GM19395 (cell line): ENCODE measurements around the gene RTL1.

Experiments used
- ATAC-seq: cut with Tn5 transposase; IDR thresholded peaks from one replicate; pipeline ENCODE4 v1.9.1; 2021; ENCODE audit warnings: mild to moderate bottlenecking, moderate library complexity; ENCODE audit not compliant: unreplicated experiment

Gene RTL1

DNA sequence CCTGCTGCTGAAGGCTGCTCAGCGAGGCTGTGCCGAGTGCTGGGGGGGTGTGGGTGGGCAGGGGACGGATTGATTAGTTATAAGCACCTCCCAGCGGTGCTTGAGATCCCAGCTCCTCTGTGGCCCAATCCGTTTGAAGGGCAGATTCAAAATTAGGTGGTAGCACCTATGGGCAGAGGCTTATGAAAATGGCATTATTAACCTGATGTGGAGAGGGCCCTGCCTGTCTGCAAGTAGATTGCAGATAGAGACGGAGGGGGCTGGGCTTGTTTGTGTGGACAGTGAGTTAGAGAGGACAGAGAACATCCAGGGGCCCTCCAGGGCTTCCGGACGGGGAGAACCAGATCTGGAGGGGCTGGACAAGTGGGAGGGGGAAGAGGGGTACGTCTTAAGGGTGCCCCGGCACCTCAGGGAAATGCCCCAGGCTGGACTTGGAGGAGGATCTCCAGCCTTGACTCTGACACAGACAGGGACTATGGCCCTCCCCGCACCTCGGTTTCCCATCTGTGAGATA, at the start of gene RTL1:
Gene RTL1, minus strand, starts transcription at position 51 of the 514 bp plus-strand sequence. CDS start 18,934 bp downstream, outside the sequence.
- no peak for ATAC-seq

DNA sequence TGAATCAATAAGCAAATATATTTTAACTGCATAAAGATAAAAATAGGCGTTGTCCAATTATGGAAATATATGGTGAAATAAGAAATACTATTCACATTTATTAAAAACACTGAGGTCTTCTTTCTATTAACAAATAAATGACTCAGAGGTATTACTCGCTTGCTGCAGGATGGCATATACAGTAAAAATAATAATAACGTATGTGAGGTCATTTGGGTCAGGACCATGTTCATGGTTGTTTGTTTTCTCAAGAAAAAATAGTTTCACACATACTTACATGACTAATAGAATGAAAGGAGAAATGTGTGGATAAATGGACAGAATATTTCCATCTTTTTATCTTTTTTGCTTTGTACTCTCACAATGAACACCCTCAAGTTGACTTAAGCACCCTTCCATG, 46.5 kb upstream of the RTL1 start:
- no peak for ATAC-seq

DNA sequence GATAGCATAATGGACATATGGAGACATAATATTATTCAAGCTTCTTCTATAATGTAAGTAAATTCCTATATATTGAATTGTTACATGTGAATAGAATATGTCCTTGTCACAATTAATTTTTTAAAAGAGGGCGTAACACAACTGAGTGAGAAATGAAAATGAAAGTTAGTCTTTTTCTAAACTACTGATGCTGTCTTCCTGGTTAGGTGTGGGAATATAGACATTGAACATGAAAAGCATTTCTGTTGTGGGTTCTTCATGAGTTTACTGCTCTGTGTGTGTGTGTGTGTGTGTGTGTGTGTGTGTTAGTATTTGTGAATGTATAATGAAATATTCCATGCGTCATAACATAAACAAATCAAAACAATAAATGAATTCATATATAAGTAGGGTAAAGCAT, 40.5 kb upstream of the RTL1 start:
- no peak for ATAC-seq

DNA sequence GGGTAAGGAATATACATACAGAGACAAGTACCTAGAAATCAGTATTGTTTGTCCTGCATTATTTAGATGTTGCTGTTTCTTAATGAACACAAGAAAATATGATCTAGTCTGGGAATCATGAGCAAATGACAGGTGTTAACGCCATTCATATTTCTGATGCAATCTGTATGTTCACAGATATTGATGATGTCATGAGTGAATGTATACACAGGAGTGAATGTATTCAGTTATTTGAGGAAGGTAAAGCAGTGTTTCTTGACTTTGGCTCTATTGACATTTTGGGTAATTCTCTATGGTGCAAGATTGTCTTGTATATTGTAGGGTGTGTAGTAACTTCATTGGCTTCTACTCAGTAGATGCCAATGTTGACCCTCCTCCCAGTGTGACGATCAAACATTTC, 26.7 kb upstream of the RTL1 start:
- ATAC-seq = no peak

DNA sequence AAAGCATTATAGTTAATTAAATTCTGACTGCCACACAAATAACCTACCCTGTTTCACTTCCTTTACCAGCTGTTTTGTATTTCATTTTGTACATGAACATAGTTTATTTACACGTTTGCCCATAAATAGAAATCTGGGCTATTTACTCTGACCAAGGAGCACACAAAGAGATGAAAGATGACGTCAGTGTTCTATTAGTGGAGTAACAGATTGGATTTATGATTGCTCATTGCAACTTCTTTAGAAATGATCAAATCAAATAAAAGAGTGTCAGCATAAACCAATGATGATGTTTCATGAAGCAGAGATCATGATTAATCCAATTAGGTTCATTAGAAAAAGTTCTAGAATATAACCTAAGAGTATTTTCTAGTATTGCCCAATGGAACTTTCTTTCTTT, 12.0 kb upstream of the RTL1 start:
- ATAC-seq = no peak

DNA sequence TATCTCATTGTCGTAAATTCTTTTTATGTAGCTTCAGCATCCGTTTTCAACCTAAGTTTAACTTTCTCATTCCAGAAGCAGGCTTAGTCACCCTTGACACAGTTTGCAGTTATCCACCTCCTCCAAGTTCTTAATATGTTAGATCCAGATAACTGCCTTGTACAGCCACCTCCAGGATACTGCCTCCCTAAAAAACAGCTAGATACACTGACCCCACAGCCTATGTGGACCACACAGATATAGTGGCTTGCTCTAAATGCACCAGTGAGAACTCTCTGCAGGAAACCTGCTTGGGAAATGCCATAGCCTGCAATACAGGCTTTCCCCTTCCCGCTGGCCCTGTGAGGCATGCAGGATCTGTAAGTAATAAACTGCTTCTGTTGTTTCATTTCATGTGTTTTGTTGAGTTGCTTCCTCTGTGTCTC, 11.1 kb upstream of the RTL1 start:
- no peak for ATAC-seq

DNA sequence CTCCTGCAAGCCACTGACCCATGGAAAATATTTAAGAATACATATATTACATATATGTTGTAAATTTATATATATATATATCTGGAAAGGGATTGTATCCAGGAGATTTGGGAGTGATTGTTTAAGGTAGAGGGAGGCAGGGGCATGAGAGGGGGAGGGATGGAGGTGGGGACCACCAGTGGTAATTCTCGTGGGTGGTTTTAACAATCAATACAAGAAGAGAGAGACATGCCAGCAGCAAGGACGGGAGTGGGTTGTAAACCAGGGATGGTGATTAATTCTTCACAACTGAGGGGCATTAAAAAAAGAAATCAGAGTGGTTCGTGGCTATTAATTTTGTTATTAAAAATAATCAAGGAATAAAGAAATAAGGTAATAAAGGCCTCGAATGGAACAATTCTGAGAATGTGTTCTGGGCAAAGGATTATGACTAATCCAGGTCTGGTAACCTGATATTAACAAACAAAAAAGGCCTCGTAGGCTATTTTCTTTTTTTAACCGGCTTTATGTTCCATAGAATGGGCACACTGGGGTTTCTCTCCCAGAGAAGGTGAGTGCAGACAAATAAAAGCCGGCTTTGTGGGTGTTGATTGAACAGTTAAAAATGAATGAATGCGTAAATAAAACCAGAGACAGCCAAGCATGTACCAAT, 8.3 kb upstream of the RTL1 start:
- no peak for ATAC-seq

DNA sequence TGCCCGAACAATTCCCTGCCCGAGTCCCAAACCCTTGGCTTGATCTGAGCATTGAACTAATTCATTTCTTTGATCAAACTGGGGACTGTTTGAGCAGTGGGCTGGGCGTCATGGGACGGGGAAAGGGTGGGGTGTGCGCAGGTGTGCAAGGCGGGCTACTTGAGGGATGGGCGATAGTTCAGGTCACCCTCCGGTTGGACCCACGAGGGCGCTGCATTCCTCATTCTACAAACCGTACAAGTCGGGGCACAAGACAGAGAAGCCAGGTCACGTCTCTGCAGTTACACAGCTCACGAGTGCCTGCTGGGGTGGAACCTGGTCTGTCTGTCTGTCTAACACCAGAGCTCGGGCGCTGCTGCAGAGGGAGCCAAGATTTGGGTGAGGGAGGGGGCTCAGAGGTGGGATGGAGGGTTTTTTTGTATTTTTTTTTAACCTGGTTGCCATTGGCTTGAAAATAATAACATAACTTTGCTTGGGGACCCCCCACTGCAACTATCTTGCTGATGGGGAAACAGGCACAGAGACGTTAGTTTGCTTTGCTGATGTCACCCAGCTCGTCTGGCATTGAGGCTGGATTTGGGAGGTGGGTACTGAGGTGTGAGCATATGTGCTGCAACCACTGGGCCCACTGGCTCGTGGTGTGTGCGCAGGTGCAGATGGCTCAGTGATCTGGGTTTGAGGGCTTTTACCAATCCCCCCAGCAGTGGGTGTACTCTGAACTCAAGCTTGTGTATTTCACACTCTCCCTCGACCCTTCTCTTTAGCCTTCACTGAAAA, 7.6 kb upstream of the RTL1 start:
- ATAC-seq = no peak

DNA sequence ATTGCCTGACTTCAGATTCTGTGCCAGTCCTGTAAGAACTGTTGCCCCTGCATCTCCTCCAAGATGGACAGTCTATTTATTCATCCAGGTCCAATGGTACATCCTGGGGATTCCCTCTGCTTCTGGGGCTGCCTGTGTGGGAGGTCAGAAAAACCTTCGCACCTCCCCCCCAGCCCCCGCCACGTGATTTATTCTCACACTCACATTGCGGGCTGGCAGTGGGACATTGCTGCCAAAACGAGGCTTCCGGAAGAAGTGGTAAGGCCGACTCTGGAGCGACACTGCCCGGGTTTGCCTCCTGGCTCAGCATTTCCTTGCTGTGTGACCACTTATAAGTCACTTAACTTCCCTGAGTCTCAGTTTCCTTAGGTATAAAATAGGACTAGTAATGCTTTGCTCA, 5.9 kb upstream of the RTL1 start:
- no peak for ATAC-seq

DNA sequence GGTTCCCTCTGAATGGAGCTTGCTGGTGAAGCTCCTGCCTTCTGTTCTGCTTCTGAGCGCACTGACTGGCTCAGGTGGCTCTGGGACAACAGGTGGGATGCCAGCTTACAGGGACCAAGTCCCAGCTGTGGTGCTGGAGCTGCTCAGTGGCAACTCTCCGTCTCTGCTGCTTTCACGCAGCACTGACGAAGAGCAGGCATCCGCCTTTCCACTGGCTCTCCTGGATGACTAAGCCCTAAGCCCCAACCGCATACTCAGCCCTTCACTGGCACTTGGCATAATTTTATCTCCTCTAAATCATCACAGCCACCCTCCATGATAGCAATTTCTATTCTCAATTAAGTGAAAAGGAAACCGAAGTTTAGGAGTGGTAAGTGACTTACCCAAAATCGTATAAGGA, 3.7 kb upstream of the RTL1 start:
- ATAC-seq = no peak

DNA sequence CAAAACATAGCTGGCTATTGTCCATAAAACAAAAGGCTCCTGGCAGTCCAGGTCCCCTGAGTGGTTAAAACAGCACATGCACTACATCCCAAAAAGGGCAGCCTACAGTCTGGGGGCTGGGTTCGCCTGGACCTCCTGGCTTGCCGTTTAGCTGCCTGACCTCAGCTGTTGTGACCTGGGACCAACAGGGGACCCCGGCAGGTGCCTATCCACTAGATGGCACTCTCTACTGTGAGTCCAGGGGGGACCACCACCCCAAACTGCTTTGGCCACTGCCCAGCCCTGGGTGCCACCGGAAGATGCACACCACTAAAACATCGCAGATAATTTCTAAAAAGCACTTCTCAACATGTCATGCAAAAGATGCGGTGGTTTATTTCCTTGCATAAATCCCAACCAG, 2.9 kb upstream of the RTL1 start:
- ATAC-seq = no peak

DNA sequence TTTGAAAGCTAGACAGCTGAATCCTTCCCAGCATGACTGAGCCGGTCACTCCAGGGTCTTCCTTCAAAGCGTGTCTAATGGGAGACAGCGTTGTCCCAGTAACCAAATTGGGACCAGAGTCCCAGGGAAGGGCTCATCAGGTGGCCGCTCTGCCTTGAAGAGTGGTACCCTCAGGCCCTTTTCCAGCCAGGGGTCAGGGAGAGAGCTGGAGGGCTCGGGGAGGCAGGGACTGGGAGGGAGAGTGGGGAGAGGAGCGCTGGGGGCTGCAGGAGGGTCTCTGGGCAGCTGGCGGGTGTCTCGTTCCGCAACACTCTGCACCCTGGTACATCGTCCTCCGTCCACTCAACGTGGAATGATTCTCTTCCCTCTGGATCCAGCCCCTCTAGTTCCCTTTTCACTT, 1.6 kb upstream of the RTL1 start:
- ATAC-seq = no peak

DNA sequence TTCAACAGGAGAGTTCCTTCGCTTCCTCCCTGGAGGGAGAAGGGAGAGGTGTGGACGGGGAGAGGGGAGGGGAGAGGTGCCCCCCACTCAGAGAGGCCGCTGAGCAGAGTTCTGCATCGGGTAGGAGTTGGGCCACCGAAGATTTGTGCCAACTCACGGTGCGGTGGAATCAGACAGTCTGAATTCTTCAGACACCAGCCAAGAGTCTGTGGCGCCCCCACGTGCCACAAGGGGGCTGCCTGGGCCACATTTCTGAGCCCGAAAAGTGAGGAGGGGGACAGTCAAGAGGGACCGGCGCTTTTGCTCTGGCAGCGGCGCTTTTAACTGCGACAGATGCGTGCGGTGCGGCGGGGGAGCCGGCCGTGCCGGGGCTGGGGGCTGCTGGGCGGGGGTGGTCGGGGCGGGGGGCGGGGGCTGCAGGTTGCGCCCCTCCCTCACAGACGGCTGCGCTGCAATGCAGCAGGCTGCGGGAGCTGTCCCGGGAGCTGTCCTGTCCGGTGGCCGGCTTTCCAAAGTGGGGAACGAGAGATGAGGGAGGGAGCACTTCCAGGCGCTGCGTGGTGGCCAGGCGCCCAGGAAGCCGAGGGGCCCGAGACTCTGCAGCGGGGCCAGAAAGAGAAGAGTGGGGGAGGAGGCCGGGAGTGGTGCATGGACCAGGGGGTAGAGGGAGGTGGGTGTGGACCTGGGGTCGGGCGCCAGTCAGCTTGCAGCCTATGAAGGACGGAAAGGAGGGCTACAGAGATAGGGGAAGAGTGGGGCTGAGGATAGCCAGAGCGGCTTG, 975 bp upstream of the RTL1 start:
- no peak for ATAC-seq

DNA sequence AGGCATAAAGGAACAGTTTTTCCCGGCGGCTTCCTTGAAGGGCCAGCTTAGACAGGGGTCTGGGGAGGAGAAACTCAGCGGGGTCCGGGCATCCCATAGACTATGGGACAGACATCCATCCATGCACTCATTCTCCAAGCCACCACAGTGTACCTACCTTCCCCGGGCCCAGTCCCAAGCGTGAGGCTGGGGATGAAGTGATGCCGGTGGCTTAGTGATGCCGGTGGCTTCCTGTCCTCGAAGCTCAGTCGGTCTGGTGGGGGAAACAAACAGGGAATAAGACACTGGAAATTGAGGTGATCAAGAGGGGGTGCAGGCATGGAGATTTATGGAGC, 421 bp downstream of the RTL1 start:
- ATAC-seq = no peak

DNA sequence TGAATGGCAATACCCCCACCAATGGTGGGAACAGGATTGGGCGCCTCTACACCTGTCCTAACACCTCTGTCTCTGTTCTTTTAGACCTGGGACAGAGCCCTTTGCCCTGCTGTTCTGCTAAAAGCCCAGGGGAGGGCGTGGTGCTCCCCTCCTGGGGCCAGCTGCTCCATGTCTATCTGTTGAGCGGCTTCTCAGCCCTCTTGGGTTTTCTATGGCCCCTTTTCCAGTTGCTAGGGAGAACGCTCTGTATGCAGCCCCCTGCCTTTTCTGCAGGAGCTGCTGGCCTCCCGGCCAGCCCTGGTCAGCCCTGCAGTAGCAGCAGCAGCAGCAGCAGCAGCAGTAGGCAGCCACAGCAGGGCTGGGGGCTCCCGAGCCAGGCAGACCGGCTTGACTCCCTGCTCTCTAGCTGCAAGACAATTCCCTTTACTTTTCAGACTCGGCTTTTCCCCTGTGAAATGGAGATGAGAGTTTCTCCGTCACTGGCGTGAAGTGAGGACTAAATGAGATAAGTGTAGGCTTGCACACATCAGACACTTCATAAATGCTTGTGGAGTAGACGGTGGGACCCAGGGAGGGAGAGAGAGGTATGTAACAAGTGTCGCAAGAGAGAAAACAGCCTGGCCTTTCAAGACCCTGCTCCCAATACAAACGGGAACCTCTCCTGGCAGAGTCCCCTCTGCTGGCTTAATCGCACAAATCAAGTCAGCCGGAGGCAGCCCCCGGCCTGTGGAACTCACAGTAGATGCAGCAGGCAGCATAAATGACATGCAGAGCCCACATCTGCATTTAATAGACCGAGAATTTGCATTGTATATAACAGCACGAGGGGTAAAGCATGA, 1.0 kb downstream of the RTL1 start:
- ATAC-seq = no peak

DNA sequence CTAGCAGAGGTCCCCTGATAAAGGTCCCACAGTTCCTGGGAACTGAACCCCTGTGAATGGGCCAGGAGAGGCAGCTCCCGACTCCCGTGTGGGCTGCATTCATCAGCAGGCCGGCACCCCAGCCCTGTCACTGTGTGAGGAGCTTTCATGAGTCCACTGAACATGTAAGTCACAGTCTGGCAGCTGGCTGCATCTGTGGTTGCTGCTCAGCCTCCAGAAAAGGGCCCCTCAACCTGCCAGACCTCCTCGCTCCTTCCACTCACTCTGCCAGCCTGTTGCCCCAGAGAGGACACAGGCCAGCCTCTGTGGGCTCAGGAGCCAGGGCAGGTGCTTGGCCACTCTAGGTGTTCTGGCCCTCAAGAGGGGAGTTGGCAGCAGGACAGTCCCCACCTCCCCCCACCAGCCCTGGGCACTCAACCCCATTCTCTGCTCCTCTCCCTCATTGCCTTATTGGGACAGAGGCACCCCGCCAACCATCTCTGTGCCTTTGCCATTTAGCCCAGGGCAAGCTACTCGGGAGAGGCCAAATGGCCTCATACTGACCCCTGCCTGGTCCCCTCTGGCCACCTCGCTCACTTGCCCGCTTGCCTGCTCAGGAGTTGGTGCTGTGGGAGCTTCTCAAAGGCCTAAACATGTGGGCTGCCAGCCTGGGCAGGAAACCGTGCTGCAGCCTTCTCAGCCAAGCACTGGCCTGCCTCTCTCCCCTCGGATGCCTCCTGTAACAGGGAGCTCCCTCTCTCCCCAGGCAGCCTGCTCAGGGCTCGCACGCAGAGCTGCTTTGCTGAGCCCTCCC, 1.9 kb downstream of the RTL1 start:
- ATAC-seq = no peak

DNA sequence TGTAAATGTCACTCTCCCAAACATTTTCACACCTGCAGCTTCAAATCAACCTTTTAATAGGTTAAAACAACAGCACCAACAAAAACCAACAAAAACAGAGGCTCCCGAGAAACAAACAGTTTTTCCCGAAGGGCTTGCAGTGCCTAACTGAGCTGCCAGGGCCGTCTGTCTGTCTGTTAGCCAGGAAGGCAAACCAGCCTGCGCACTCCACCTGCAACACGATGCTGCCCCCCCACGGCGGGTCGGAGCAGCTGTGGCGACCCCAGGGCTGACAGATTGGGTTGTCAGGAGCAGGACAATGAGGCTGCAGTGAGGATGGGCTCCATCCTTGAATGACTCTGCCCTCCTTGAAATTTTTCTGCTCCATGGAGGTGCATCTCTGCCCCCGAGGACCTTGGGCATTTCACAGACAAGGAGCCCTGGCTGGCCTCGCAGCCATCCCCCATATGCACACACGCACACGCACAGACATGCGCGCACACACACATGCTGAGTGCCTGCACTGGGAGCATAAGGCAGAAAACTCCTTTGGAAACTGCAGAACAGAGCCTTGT, 2.6 kb downstream of the RTL1 start:
- no peak for ATAC-seq

DNA sequence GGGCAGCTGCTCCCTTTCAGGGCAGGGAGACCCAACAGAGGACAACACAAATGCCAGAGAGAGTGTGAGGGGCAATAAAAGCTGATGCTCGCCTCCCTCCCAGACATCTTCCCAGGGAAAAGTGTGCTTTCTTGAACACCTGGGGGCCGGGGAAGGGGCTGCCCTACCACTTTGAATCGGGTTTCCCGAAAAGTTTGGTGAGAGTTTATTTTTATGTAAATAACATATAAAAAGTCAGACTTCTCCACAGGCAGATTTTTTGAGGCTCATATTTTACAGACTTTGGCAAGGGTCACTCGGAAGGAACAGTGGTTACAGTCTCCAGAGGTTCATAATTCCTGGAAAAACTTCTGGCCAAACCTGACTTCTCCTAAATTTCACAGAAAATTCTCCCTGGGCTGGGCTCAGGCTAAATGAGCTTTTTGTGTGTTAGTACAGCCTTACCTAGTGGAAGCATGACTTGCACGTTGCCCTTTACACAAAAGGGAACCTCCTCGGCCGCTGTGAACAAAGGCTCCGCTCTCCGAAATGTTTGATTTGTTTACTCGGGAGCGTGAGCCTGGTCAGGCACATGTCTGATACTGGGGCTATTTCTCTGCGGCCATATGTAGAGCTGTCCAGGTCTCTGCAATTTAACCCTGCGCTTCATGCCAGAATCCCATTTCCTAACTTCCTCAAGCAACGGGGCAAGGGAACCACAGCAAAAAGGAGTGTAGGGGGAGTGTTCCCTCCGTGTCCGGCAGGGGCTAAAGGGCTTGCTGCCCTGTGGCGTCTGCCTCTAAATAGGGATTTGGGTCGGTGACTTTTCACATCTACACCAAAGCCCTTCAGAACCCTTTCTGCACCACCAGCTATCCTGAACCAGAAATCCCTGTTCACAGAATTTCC, 3.4 kb downstream of the RTL1 start:
- no peak for ATAC-seq
